GM12874 (cell line): Measurements from ENCODE around the gene SYMPK.

ENCODE experiments used
- CTCF ChIP-seq: IDR thresholded peaks from 2 replicates; pipeline ENCODE4 v1.5.1; 2011; ENCODE audit warnings: low read depth, mild to moderate bottlenecking, control low read depth, low read length, moderate library complexity; ENCODE audit not compliant: insufficient read depth

SYMPK gene

GRCh38 chr19:45878043-45878794 is 15.3 kb upstream of the SYMPK start:
- no peak for TF ChIP-seq CTCF

DNA sequence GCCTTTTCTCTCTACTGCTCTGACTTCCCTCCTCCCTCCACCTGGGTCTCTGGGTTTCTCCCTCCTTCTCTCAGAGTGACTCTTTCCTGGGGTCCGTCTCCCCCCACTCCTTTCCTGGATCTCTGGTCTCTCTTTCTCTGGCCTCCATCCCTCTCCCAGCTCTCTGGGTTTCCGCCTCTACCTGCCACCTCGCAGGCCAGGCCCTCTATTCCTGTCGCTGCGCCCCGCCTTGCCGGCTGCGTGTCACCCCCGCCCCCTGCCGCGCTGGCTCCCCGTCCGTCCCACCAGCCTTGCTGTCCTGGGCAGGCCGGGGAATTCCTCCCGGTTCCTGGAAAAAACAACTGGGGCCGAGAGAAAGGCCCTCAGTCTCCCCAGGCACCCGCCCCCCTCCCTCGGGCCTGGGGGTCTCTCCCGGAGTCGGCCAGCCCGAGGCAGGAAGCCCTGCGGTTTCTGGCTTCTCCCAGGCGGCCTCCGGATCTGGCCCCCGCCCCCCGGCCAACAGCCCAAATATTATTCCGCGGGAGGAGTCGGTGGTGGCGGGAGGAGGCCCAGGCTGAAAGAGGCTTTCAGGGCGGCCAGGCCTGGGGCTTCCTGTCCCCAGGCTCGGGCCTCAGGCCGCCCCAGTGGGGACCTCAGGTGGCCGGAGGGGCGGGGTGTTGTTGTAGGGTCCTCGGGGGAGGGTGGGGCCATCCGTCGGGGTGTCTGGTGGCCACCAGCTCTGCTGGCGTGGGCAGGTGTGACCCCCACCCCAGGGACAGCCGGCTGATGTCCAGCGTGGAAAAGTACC is 13.7 kb upstream of the SYMPK start:
- TF ChIP-seq CTCF: no peak

DNA sequence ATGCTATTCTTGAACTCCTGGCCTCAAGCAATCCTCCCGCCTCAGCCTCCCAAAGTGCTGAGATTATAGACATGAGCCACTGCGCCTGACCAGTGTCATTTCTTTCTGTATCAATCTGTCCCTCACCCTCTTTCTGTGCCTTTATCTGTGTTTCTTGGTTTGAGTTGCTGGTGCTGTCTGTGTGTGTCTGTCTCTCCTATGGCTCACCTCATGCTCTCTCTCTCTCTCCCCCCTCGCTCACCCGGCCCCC is 13.1 kb upstream of the SYMPK start:
- TF ChIP-seq CTCF: no peak

GRCh38 chr19:45874620-45874966 is 11.6 kb upstream of the SYMPK start:
- no peak for TF ChIP-seq CTCF

DNA sequence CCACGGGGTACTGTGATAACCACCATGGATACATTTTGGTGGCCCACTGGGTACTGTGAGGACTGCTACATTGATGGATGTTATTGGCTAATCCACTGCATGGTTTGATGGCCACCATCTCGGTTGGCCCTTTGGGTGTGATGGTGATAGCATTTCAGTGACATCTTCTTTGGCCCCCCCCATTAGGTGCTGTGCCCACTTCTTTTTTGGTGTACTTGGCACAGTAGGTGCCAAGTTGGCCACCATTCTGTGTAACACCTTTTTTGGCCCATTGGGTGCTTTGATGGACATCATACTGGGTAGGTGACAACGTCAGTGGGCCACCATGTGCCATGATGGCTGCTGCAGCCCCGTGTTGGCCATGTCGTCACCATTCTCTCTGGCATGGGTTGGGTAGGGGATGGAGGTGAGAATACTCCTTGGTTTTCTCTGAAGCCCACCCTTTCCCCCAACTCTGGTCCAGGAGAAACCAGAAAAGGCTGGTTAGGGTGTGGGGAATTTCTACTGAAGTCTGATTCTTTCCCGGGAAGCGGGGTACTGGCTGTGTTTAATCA is 10.3 kb upstream of the SYMPK start:
- TF ChIP-seq CTCF: no peak

DNA sequence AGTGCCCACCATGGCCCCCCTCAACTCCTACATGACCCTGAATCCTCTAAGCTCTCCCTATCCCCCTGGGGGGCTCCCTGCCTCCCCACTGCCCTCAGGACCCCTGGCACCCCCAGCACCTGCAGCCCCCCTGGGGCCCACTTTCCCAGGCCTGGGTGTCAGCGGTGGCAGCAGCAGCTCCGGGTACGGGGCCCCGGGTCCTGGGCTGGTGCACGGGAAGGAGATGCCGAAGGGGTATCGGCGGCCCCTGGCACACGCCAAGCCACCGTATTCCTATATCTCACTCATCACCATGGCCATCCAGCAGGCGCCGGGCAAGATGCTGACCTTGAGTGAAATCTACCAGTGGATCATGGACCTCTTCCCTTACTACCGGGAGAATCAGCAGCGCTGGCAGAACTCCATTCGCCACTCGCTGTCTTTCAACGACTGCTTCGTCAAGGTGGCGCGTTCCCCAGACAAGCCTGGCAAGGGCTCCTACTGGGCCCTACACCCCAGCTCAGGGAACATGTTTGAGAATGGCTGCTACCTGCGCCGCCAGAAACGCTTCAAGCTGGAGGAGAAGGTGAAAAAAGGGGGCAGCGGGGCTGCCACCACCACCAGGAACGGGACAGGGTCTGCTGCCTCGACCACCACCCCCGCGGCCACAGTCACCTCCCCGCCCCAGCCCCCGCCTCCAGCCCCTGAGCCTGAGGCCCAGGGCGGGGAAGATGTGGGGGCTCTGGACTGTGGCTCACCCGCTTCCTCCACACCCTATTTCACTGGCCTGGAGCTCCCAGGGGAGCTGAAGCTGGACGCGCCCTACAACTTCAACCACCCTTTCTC is 9.4 kb upstream of the SYMPK start:
- TF ChIP-seq CTCF: no peak

- TF ChIP-seq CTCF: no peak
Measured at GRCh38 chr19:45870798-45871197, 7.9 kb upstream of the SYMPK start.
